Activated T-cell treated with anti-CD3 and anti-CD28 coated beads for 48 hours (primary cell): ENCODE measurements around the gene MED13L.

Experiments
- DNase-seq: peaks from one replicate; pipeline ENCODE4 v3.0.0-alpha.2; 2020; ENCODE audit warnings: low read depth

Gene MED13L

GRCh38 chr12:115966376-115966775, 311.1 kb downstream of the MED13L start:
- DNase-seq, result no peak

- no peak for DNase-seq
Measured at GRCh38 chr12:115964626-115965025, 312.9 kb downstream of the MED13L start.

GRCh38 chr12:115964214-115964613, 313.3 kb downstream of the MED13L start:
- no peak for DNase-seq

DNA sequence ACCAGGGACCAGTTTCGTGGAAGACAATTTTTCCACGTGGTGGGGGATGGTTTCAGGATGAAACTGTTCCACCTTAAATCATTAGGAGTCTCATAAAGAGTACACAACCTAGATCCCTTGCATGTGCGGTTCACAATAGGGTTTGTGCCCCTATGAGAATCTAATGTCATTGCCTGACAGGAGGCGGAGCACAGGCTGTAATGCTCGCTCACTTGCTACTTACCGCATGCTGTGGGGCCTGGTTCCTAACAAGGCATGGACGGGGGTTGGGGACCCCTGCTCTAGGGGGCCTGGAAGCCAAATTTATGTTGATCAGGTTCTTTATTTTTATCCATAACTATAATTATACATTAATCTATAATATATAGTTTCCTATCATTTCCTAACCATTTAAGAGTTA, 315.3 kb downstream of the MED13L start:
- no peak for DNase-seq

GRCh38 chr12:115960868-115961802, 316.4 kb downstream of the MED13L start:
- DNase-seq, result no peak

DNA sequence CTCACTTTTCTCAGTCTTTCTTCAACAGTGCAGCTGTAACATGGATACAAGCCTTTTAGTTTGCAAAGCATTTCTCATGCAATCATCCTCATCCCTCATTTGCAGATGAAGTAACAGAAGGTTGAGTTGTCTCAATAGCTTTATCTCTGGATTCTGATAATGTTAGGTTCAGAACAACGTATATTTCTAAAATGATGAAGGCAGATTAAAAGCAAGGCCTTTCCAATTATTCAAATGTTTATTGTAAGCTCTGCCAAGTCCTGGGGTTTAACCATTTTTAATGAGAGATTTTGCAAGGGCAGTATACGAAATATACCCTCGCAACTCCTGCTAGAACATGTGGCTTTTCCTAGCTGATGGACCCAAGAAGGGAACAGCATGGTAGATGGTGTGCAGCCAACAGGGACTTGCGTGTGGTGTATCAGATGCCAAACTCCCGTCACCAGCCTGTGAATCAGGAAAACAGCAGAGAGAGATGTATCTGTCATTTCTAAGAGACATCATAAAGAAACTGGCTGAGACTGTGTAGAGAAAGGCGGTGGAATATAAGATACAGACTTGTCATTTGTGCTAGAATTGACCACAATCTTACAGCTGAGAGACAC, 319.7 kb downstream of the MED13L start:
- DNase-seq, result no peak

DNA sequence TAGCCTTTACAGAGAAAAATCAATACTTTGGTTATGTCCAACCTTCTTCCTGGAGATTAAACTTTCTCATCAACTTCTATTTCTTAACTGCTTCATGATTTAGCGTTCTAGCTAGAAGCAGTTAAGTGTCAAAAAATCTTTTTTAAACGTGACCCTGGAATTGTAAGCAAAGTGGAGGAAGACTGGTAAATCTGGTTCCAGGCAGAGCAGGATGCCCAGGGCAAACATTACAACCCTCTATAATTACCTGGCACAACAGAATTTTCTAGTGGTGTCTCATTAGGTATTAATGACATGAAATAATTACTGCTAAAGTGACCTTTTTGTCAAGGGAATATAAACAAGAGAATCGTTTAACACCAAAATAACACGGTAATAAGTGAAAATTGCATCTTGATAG, 320.8 kb downstream of the MED13L start:
- DNase-seq, result no peak

DNA sequence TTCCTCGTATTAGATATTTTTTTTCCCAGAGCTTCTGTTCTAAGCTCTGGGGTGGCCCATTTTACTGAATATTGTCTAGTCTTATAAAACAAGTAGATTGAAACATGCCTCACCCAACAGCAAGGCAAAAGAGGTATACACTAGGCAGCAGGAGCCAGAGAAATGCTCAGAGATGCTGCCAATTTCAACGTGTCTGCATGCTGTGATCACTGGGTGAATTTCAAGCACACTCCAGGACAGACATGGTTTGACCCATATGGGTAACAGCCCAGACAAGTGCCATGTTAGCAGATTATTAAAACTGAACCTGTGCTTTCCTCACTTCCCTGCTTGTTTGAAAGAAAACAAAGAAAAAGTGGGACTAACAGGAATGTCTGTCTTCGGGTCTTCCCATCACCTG, 321.3 kb downstream of the MED13L start:
- no peak for DNase-seq

GRCh38 chr12:115953450-115953849, 324.0 kb downstream of the MED13L start:
- no peak for DNase-seq

GRCh38 chr12:115953031-115953430, 324.5 kb downstream of the MED13L start:
- DNase-seq, result no peak

DNA sequence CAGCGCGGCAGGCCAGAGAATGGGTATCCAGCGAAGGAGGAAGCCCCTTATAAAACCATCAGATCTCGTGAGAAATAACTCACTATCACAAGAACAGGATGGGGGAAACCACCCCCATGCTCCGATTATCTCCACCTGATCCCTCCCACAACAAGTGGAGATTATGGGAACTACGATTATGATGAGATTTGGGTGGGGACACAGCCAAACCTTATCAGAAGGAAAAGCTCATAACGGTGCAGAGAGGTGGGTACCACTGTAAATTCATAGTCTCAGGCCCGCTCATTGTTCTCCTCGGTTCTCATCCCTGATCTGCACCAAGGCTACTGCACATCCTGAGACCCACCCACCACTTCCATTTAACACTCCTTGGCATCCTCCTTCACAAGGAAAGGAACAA, 326.5 kb downstream of the MED13L start:
- no peak for DNase-seq

- DNase-seq, result no peak
Measured at GRCh38 chr12:115949675-115950074, 327.8 kb downstream of the MED13L start.

- DNase-seq, result no peak
Measured at GRCh38 chr12:115947696-115948062, 329.8 kb downstream of the MED13L start.

DNA sequence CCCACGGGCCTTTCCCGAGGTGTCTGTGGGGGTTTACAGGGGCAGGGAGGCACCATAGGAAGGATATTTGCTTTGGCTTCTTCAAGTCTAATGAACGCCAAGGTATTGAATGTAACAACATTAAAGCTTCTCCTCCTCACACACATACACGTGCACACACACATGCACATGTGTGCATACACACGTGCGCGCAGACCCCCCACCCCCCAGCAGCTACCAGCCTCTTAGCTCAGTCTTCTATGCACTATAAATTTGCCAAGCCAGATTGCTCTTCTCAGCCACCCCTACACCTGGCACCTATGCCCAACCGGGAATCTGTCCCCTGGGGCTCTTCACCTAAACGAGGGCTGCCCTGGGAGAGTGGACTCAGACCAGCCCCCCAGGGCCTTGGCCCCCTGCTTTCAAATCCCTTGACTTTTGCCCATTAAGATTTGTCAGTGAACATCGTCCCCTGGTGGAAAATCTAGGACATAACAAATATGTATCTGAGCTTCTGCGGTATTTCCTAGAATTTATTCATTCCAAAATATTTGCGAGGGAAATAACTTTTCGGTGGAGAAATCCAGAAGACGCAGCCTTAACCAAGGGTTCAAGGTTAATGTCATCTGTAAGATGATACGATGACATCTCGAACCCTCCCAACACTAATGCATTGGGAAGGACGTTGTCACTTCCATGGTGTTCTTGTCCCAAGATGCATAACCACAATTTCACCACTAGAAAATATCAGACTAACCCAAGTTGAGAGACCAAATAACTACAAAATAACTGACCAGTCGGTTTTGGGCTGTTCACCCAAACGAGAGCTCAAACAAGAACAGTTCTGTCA, 330.4 kb downstream of the MED13L start:
- no peak for DNase-seq

DNA sequence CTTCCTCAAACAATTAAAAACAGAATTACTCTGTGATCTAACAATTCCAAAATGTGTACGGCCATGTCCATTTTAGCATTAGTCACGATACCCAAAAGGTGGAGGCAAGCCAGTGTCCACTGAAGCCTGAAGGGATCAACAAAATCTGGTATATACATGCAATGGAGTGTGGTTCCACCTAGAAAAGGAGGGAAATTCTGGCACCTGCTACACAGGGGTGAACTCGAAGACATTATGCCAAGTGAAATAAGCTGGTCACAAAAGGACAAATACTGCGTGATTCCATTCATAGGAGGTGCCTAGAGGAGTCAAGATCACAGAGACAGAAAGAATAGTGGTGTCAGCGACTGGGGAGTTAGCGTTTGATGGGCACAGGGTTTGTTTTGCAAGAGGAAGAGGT, 331.4 kb downstream of the MED13L start:
- DNase-seq, result no peak

DNA sequence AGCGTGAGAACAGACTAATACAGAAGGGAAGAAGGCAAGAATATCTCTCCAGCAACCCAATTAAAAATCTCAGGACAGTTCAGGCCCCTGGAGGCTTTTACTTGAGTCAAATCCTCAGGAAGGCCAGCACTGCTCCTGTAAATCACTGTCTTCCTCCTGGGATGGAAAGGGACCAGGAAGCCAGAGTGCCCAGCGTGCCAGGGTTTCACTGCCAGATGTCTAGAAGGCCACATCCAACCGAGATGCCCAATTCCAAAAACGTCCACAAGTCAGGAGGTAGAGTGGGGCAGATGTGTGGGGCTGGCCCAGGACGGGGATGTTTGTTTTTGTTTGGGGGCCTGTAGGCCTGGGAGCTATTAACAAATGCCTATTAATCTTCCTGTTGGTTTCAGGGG, 332.0 kb downstream of the MED13L start:
- DNase-seq, result no peak

GRCh38 chr12:115944837-115945490, 332.5 kb downstream of the MED13L start:
- DNase-seq, result no peak

DNA sequence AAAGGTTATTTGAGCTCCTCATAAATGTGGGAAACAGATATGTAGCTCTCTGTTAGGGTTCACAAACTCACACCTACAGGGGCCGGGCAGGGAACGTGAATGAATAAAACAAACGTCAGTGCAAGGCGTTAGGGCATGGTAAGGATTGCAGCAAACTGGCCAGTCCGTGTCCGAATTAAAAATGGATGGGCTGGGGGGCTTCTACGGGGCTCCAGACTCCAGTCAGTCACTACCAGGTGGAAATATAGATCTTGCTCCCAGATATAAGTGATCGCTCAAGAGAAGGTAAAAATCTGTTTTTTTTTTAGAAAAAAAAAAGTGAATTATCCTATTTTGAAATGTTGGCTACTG, 333.1 kb downstream of the MED13L start:
- no peak for DNase-seq

- no peak for DNase-seq
Measured at GRCh38 chr12:115943630-115944391, 333.7 kb downstream of the MED13L start.

DNA sequence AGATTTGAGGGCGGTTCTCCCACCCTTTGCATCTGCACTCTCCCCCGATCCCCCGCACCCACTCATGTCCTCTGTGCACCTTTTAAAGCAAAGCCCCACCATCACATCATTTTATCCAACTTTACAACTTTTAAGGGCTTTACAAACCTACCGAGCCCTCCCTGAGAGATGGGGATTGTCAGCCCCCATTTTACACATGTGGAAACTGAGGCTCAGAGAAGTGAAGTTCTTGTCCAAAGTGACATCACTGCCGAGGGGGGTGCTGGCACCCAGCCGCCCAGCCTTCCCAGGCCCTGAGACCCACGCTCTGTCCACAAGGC, 334.2 kb downstream of the MED13L start:
- no peak for DNase-seq

DNA sequence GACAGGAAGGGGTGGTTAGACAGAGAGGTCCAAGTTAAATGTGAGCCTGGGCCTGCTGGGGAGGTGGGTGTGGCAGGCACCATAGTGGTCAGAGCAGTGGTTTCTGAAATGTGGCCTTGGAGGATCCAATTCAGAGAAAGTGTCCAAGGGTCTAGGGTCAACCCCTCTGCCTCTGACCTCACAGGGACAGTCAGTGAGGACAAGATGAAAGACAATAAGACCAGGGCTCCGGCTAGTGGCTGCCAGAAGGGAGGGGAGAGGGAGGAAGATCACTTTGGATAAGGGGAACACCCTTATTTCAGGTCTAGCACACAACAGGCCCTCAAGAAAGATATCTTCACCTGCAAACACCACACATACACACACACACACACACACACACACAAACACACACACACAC, 335.1 kb downstream of the MED13L start:
- DNase-seq, result no peak

- no peak for DNase-seq
Measured at GRCh38 chr12:115941362-115941761, 336.1 kb downstream of the MED13L start.
